A673 (cell line): ENCODE results near the gene SPEG. TPM values are rescaled to one million over a fixed set of nuclear protein-coding genes. Genes with fewer than 3 reads are reported as not detected.

Experiments used
- BruUV-seq: library from RNA; stranded (reverse); fragments of 400-500 nt; replicated peaks from 2 replicates; lab custom pipeline; 2021; lab: Mats Ljungman, UMichigan
- CTCF ChIA-PET: fragments of 300-600 bp; sonication (Branson Sonifier 250); formaldehyde crosslinking; loops from one replicate; lab custom pipeline; 2022; ENCODE audit warnings: antibody characterized with exemption; lab: Charles Lee
- POLR2A ChIA-PET: fragments of 300-600 bp; sonication (Branson Sonifier 250); formaldehyde crosslinking; loops from one replicate; lab custom pipeline; 2022; ENCODE audit warnings: antibody characterized with exemption; ENCODE audit not compliant: low non-redundant PET; lab: Charles Lee
- DNase-seq: peaks from one replicate; pipeline ENCODE4 v3.0.0-alpha.2; 2015; ENCODE audit warnings: low spot score
- H3K27ac ChIP-seq: fragments of 200-600 bp; sonication (generic); 2 replicates; pipeline ENCODE4 v1.5.1; 2016; ENCODE audit warnings: mixed run types, low read depth, mild to moderate bottlenecking, mixed read lengths, antibody characterized with exemption, low read length; ENCODE audit not compliant: poor library complexity, severe bottlenecking
- H3K27me3 ChIP-seq: fragments of 200-600 bp; sonication (generic); replicated peaks from 2 replicates; pipeline ENCODE4 v1.6.1; 2017; ENCODE audit warnings: mixed run types, low read depth, mild to moderate bottlenecking, mixed read lengths, antibody characterized with exemption, low read length; ENCODE audit not compliant: insufficient read depth, poor library complexity
- H3K36me3 ChIP-seq: fragments of 200-600 bp; sonication (generic); 2 replicates; pipeline ENCODE4 v1.6.1; 2016; ENCODE audit warnings: mixed run types, mild to moderate bottlenecking, mixed read lengths, antibody characterized with exemption, low read length; ENCODE audit not compliant: insufficient read depth, poor library complexity, severe bottlenecking
- H3K4me1 ChIP-seq: fragments of 200-600 bp; sonication (generic); 2 replicates; pipeline ENCODE4 v1.6.1; 2017; ENCODE audit warnings: mixed run types, mild to moderate bottlenecking, mixed read lengths, antibody characterized with exemption, low read length; ENCODE audit not compliant: insufficient read depth, poor library complexity, severe bottlenecking
- H3K4me3 ChIP-seq: fragments of 200-600 bp; sonication (generic); 2 replicates; pipeline ENCODE4 v1.5.1; 2016; ENCODE audit warnings: low read depth, mixed run types, mild to moderate bottlenecking, mixed read lengths, low read length; ENCODE audit not compliant: poor library complexity, severe bottlenecking
- H3K9me3 ChIP-seq: fragments of 200-600 bp; sonication (generic); 2 replicates; pipeline ENCODE4 v1.6.1; 2016; ENCODE audit warnings: mixed run types, low read depth, mild to moderate bottlenecking, mixed read lengths, antibody characterized with exemption, low read length; ENCODE audit not compliant: poor library complexity, severe bottlenecking
- EZH2 ChIP-seq: fragments of 200-600 bp; sonication (generic); IDR thresholded peaks from 2 replicates; pipeline ENCODE4 v1.6.1; 2017; ENCODE audit warnings: borderline replicate concordance, low read depth, mild to moderate bottlenecking, mixed read lengths, antibody characterized with exemption, low read length; ENCODE audit not compliant: poor library complexity, severe bottlenecking
- intact Hi-C: fragments of 100-400 bp; cut with micrococcal nuclease; formaldehyde crosslinking; loops from one replicate; pipeline ENCODE4 v1.10.0; 2022; ENCODE audit not compliant: unreplicated experiment
- total RNA-seq: library from RNA; stranded (reverse); gene quantifications from 2 replicates; pipeline ENCODE4 v1.2.3, GENCODE V29; 2021
- TF ChIP-seq, protein P1 (sequence below): fragments of 300-800, 200-600 bp; sonication (generic); conservative IDR thresholded peaks from 2 replicates; pipeline ENCODE4 v1.5.1; 2017; ENCODE audit warnings: low read depth, mild to moderate bottlenecking, antibody characterized with exemption, low read length, moderate library complexity, mixed read lengths

SPEG gene
- total RNA-seq, 1 experiment from 2014 or later: 8.4 TPM

DNA sequence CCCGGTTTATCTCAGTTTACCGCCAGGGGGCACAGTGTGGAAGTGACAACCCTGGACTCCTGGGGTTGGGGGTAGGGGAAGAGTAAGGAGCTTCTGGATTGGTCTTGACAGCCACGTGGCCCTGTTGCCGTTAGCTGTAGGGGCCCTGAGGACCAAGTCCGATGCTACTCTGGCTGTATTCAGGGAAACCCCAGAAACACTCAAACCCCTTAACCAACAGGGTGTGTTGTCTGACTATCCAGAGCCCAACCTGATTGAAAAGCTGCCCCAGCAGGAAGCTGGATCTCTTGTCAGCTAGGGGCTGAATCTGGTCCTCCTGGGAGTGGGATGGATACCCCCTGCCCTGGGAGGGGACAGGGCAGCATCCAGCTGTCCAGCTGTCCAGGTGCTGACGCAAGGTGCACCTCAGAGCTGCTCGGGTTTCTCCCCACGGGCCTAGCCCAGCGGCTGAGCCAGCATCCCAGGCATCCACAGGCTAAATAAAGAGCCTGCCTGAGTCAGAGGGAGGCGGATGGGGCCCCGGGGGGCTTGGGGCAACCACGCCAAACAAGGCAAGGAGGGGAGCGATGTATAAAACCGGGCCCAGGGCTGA, 61.0 kb downstream of the SPEG start:
- no peak overlapping the region for H3K4me3 ChIP-seq
- H3K4me1 ChIP-seq: peaks cover 32% of the 10 kb centered on the region
- no peaks in the 10 kb centered on the region for H3K27me3 ChIP-seq
- TF ChIP-seq, protein P1, sequence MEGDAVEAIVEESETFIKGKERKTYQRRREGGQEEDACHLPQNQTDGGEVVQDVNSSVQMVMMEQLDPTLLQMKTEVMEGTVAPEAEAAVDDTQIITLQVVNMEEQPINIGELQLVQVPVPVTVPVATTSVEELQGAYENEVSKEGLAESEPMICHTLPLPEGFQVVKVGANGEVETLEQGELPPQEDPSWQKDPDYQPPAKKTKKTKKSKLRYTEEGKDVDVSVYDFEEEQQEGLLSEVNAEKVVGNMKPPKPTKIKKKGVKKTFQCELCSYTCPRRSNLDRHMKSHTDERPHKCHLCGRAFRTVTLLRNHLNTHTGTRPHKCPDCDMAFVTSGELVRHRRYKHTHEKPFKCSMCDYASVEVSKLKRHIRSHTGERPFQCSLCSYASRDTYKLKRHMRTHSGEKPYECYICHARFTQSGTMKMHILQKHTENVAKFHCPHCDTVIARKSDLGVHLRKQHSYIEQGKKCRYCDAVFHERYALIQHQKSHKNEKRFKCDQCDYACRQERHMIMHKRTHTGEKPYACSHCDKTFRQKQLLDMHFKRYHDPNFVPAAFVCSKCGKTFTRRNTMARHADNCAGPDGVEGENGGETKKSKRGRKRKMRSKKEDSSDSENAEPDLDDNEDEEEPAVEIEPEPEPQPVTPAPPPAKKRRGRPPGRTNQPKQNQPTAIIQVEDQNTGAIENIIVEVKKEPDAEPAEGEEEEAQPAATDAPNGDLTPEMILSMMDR: peak; percentile 86; the same call in 1 of the 2 replicates
- no peak for TF ChIP-seq EZH2
- H3K9me3 ChIP-seq: no peaks in the 10 kb centered on the region
- intact Hi-C loops: loop anchor here (1.0 kb wide), 1 partner anchor 35 kb away; no protein-coding TSS in a partner anchor
- no TSS peak for BruUV-seq
- DNase-seq: peak; percentile 91
- no peaks in the 10 kb centered on the region for H3K36me3 ChIP-seq
- CTCF ChIA-PET: interaction anchor here (0.6 to 6.8 kb wide), 13 partner anchors 9 to 93 kb away, joined by 3 to 101 read pairs (median 6); partner anchors contain the start of gene ASIC4
- POLR2A ChIA-PET: interaction anchor here (0.6 to 0.9 kb wide), 2 partner anchors 11 to 14 kb away, joined by 4 to 9 read pairs; no protein-coding TSS in a partner anchor
- H3K27ac ChIP-seq: no peak overlapping the region

DNA sequence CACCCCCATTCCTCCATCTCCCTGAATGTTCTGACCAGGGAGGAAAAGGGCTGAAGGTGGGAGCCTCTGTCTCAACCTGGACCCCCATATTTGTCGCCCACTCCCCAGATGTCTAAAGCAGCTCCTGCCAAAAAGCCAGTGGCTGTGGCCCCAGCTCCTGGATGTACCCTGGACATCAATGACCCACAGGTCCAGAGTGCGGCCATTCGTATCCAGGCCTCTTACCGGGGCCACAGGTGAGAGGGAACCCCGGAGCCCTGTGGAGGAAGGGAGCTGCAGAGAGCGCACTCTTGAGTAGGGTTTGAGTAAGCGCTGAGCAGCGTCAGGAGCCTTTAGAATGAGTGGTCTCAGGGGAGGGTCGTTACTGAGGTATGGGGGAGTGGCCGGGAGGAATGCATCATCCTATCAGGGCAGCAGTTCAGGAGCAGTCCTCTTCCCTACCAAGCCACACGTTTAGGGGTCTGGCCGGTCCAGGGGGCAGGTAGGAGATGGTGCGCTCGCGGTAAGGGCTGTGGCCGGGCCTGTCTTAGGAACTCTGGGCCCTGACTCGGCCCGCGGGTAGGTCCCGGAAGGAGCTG, 61.7 kb downstream of the SPEG start:
- no TSS peak for BruUV-seq
- ChIA-PET CTCF (interaction anchor here (0.8 to 6.8 kb wide), 11 partner anchors 9 to 34 kb away, joined by 3 to 101 read pairs (median 7); partner anchors contain the start of gene ASIC4), POLR2A (interaction anchor here (0.6 to 0.9 kb wide), 2 partner anchors 12 to 13 kb away, joined by 4 to 9 read pairs; no protein-coding TSS in a partner anchor)
- intact Hi-C loops: no loop called here
- Histone ChIP-seq H3K36me3 (no peaks in the 10 kb centered on the region), H3K4me3 (no peak overlapping the region), H3K27me3 (no peaks in the 10 kb centered on the region), H3K9me3 (no peaks in the 10 kb centered on the region), H3K4me1 (peaks cover 29% of the 10 kb centered on the region), H3K27ac (no peak overlapping the region)
- TF ChIP-seq EZH2: no peak
- TF ChIP-seq, protein P1: no peak
- DNase-seq: no peak

DNA sequence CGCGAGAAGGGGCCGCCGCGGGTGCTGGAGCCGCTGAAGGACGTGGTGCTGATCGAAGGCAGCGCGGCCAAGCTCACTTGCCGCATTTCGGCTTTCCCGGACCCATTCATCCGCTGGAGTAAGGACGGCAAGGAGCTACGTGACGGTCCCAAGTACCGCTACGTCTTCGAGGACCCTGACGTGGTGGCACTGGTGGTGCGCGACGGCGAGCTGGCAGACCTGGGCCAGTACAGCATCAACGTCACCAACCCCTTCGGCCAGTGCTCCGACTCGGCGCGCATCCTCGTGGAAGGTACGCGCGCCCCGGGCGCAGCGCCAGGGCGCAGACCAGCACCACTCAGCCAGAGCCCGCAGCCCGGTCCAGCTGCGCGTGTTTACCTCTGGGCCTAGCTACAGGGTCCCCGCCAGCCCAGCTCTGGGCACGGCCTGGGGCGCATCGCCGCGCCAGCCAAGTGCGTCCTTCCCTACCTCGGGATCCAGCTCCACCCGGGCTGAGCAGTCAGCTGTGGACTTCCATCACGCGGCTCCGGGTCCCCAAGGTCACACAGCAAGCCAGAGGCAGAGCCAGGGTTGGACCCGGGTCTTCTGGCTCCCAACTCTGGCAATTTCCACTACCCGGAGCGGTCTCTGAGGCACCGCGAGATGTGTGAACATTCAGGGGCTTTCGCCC, 62.3 kb downstream of the SPEG start:
- Histone ChIP-seq H3K4me1 (peaks cover 26% of the 10 kb centered on the region), H3K9me3 (no peaks in the 10 kb centered on the region), H3K4me3 (no peak overlapping the region), H3K27ac (no peak overlapping the region), H3K27me3 (no peaks in the 10 kb centered on the region), H3K36me3 (no peaks in the 10 kb centered on the region)
- POLR2A ChIA-PET: no interaction called here
- no TSS peak for BruUV-seq
- intact Hi-C loops: no loop called here
- DNase-seq: no peak
- no peak for TF ChIP-seq EZH2
- TF ChIP-seq, protein P1: no peak
- CTCF ChIA-PET: interaction anchor here (0.8 to 6.8 kb wide), 3 partner anchors 13 to 34 kb away, joined by 3 to 101 read pairs (median 4); no protein-coding TSS in a partner anchor
